Left forelimb (tissue), 1 donor: ENCODE data around the gene VCAN.
"Not testable (repeated sequence)": the region's sequence is repeated elsewhere in the genome, so short reads cannot be mapped to it uniquely, and the experiment has no call there.

Experiments
- DNase-seq: peaks from one replicate; pipeline ENCODE4 v3.0.0-alpha.2; 2018; ENCODE audit warnings: low spot score

VCAN gene

GRCh38 chr5:83471405-83472212, at the start of gene VCAN:
TSS of gene VCAN (plus strand) at chr5:83471744. CDS start at chr5:83483519, 11,775 bp downstream.
- DNase-seq: peak; percentile 89

GRCh38 chr5:83422284-83422683, 49.3 kb upstream of the VCAN start:
- no peak for DNase-seq

- no peak for DNase-seq
Measured at GRCh38 chr5:83426855-83427254, 44.7 kb upstream of the VCAN start.

GRCh38 chr5:83428126-83428525, 43.4 kb upstream of the VCAN start:
- DNase-seq: no peak

- no peak for DNase-seq
Measured at GRCh38 chr5:83428890-83429289, 42.7 kb upstream of the VCAN start.

GRCh38 chr5:83430130-83431010, 41.2 kb upstream of the VCAN start:
- DNase-seq: no peak

DNA sequence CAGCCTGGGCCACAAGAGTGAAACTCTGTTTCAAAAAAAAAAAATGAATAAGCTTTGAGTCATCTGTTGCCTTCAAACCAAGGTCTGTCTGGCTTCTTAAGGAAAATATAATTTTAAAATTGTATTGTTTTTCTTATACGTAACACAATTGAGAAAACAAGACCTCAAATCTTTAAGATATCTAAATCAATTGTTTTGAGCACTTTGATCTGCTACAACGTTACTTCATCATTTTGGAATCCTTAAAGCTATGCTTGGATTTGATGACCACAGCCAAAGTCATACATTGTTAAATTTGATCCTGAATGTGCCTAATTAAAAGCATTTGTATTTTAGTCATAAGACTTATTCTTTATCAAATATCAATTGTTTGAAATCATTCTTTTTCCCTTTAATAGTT, 37.7 kb upstream of the VCAN start:
- no peak for DNase-seq

GRCh38 chr5:83434946-83435345, 36.6 kb upstream of the VCAN start:
- no peak for DNase-seq

DNA sequence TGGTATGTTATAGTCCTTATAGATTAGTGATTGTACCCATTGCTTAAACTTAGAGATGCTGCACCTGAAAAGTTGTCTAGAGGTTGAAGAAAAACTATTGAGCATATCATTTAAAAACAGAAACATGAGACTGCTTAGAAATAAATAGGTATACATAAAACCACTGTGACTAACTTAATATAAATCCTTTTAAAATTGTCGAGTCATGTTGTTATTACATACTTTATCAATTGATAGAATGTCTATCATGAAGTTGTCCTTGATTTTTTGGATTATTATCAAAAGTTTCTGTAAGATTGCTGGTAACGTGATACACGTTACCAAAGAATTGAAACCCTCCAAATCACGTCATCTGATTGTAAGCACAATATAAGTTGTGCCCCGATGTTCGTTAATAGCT, 35.3 kb upstream of the VCAN start:
- DNase-seq: no peak

DNA sequence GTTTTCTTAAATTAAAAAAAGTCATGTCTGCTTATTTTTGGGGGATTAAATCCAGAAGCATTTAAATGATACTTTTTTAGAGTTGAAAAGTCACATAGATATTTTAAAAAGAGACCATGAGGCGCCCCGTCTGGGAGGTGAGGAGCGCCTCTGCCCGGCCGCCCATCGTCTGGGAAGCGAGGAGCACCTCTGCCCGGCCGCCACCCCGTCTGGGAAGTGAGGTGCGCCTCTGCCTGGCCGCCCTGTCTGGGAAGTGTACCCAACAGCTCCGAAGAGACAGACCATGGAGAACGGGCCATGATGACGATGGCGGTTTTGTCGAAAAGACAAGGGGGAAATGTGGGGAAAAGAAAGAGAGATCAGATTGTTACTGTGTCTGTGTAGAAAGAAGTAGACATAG, 33.8 kb upstream of the VCAN start:
- not testable (repeated sequence) for DNase-seq

DNA sequence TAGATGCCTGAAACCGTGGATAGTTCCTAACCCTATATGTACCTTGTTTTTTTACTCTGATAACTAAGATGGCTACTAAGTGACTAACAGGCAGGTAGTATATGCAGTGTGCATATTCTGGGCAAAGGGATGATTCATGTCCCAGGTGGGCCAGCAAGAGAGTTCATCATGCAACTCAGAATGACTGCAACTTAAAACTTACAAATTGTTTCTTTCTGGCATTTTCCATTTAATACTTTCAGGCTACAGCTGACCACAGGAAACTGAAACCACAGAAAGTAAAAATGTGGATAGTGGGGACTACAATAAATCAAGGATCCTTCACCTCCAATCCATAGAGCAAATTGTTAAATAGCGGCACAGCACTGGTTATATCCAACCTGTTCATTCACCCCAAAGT, 30.7 kb upstream of the VCAN start:
- no peak for DNase-seq

DNA sequence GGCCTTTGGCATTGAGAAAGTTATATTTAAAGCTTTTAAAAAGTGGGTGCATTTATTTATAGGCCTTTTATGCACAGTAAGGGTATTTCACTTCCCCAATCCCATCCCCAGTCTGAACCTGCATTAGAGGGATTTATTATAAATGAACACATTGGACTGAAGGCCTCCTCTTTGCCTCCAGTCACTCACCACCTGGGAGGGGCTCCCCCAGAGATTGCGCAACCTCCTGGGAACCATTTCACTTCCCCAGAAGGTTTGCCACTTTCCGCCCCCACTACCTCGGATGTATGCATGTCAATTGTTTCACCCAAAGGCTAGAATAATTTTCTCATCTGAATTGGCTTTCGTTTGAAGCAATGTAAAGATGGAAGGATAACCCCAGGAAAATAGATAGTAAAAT, 29.8 kb upstream of the VCAN start:
- DNase-seq: no peak

GRCh38 chr5:83443534-83443933, 28.0 kb upstream of the VCAN start:
- no peak for DNase-seq

DNA sequence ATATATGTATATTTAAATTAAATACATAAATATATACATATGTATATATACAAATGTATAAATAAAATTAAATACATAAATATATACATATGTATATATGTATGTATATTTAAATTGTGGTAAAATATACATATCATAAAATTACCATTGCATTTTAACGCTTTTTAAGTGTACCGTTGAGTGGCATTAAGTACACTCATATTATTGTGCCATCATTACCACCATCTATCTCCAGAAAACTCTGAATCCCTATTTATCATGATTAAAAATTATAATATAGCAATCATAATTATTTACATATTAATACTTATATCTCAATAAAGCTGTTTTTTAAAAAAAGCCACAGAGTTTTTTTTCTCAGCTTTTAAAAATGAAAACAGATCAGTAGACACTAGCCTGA, 27.1 kb upstream of the VCAN start:
- no peak for DNase-seq

DNA sequence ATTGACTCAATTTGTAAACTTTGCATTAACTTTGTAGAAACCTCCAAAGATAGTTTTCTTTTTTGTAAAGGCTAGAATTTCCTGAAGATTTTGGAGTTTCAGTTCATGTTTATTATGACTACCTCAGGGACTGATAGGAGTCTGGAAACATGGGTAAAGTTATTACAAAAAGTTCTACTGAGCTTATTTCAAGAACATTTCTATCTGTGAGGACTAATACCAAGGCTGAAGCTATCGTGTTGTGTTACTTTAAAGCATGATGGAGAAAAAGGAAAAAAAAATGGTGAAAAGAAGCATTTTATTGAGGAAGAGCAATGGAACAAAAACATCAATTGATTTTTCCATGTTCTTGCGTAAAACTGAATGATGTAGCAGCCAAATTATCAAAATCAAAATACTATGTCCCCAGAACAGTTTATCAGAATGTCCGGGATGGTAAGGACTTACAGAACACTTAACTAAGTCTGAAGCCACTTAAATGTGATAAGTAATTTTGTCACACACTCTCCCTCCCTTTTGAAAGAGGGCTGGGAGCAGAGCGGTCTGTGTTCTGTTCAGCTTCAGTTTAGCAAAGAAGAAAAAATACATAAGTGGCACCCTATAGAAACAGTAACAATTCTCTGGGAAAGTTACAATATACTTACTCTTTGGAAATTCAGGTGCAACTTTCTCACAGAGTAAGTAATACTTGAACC, 25.1 kb upstream of the VCAN start:
- no peak for DNase-seq

- no peak for DNase-seq
Measured at GRCh38 chr5:83447533-83447932, 24.0 kb upstream of the VCAN start.

- DNase-seq: no peak
Measured at GRCh38 chr5:83450183-83450966, 21.2 kb upstream of the VCAN start.

DNA sequence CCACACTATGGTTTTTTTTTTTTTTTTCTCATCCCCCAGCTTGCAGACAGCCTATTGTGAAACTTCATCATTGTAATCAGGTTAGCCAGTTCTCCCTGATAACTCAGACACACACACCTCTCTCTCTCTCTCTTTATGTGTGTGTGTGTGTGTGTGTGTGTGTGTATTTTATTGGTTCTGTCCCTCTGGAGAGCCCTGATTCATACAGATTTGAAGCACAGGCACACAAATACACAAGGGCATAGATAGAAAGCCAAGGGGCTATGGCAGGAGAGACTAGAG, 20.6 kb upstream of the VCAN start:
- DNase-seq: no peak

GRCh38 chr5:83451955-83452354, 19.6 kb upstream of the VCAN start:
- DNase-seq: no peak

- DNase-seq: no peak
Measured at GRCh38 chr5:83453937-83454336, 17.6 kb upstream of the VCAN start.

GRCh38 chr5:83464261-83464660, 7.3 kb upstream of the VCAN start:
- DNase-seq: no peak
